Left ventricle myocardium inferior (tissue), 1 donor: ENCODE measurements around the gene NRXN3. TPM values are rescaled to one million over a fixed set of nuclear protein-coding genes. Genes with fewer than 3 reads are reported as not detected.
A peak's percentile ranks its signal among the peaks of the same experiment; 100 is the strongest.

ENCODE experiments used
- DNase-seq: peaks from one replicate; pipeline ENCODE4 v3.0.0-alpha.2; 2020
- H3K27ac ChIP-seq: fragments of 200-600 bp; replicated peaks from 2 replicates; pipeline ENCODE4 v1.8.0; 2021
- H3K27me3 ChIP-seq: fragments of 200-600 bp; 2 replicates; pipeline ENCODE4 v1.8.0; 2021; ENCODE audit warnings: low read depth
- H3K36me3 ChIP-seq: fragments of 200-600 bp; 2 replicates; pipeline ENCODE4 v1.8.0; 2021
- H3K4me1 ChIP-seq: fragments of 200-600 bp; 2 replicates; pipeline ENCODE4 v1.8.0; 2021
- H3K4me3 ChIP-seq: fragments of 200-600 bp; 2 replicates; pipeline ENCODE4 v1.8.0; 2021; ENCODE audit warnings: mild to moderate bottlenecking, moderate library complexity
- H3K9me3 ChIP-seq: fragments of 200-600 bp; replicated peaks from 2 replicates; pipeline ENCODE4 v1.8.0; 2021
- CTCF ChIP-seq: fragments of 200-600 bp; IDR thresholded peaks from 2 replicates; pipeline ENCODE4 v1.8.0; 2021; ENCODE audit warnings: antibody characterized with exemption, mild to moderate bottlenecking, borderline replicate concordance
- intact Hi-C: fragments of 100-400 bp; cut with micrococcal nuclease; formaldehyde crosslinking; loops from one replicate; pipeline ENCODE4 v1.11.0; 2022
- total RNA-seq: library from RNA; stranded (reverse); fragmentation: NEBNext Ultra II Directional; extraction: Animal tissue kit (Norgen Biotek cat#: 25700); gene quantifications from one replicate; pipeline ENCODE4 v1.2.1, GENCODE V29; 2021
- donor health status: DM: no; HTN: yes; CAD: no; lungs with severe emphysema.

The NRXN3 gene
- total RNA-seq, 1 donor from 2014 or later, result 1.2 TPM

- no peaks in the 10 kb centered on the region for H3K36me3 ChIP-seq
- H3K9me3 ChIP-seq, result no peaks in the 10 kb centered on the region
- no peak for TF ChIP-seq CTCF
- H3K4me3 ChIP-seq, result no peak overlapping the region
- no peaks in the 10 kb centered on the region for H3K27me3 ChIP-seq
- intact Hi-C loops, result no loop called here
- no peak for DNase-seq
- peaks cover 13% of the 10 kb centered on the region for H3K4me1 ChIP-seq
- no peak overlapping the region for H3K27ac ChIP-seq
Observed at GRCh38 chr14:79840103-79840502, 1669.9 kb downstream of the NRXN3 start.

- intact Hi-C loops, result no loop called here
- Histone ChIP-seq H3K27me3 (no peaks in the 10 kb centered on the region), H3K36me3 (no peaks in the 10 kb centered on the region), H3K4me3 (no peak overlapping the region), H3K27ac (no peak overlapping the region), H3K4me1 (peaks cover 13% of the 10 kb centered on the region), H3K9me3 (no peaks in the 10 kb centered on the region)
- DNase-seq, result no peak
- no peak for TF ChIP-seq CTCF
Observed at GRCh38 chr14:79840831-79841230, 1670.7 kb downstream of the NRXN3 start.

GRCh38 chr14:79841433-79841832 lies 1671.3 kb downstream of the NRXN3 start:
- Histone ChIP-seq H3K27me3 (no peaks in the 10 kb centered on the region), H3K9me3 (no peaks in the 10 kb centered on the region), H3K36me3 (no peaks in the 10 kb centered on the region), H3K4me3 (no peak overlapping the region), H3K4me1 (peaks cover 13% of the 10 kb centered on the region), H3K27ac (peak overlapping the region; percentile 54)
- intact Hi-C loops, result no loop called here
- no peak for TF ChIP-seq CTCF
- no peak for DNase-seq

GRCh38 chr14:79842270-79842669 lies 1672.1 kb downstream of the NRXN3 start:
- DNase-seq, result peak; percentile 46

GRCh38 chr14:79852950-79853744 lies 1683.0 kb downstream of the NRXN3 start:
- intact Hi-C loops, result no loop called here
- DNase-seq, result no peak
- Histone ChIP-seq H3K9me3 (no peaks in the 10 kb centered on the region), H3K27me3 (no peaks in the 10 kb centered on the region), H3K27ac (no peak overlapping the region), H3K4me3 (no peak overlapping the region), H3K4me1 (no peaks in the 10 kb centered on the region), H3K36me3 (no peaks in the 10 kb centered on the region)
- no peak for TF ChIP-seq CTCF

More at GRCh38 chr14:79842270-79842669, 1672.1 kb downstream of the NRXN3 start:
- Histone ChIP-seq H3K4me1 (peaks cover 13% of the 10 kb centered on the region), H3K27ac (peak overlapping the region; percentile 54), H3K4me3 (no peak overlapping the region), H3K9me3 (no peaks in the 10 kb centered on the region), H3K36me3 (no peaks in the 10 kb centered on the region), H3K27me3 (no peaks in the 10 kb centered on the region)
- intact Hi-C loops, result no loop called here
- TF ChIP-seq CTCF, result no peak
